Astrocyte (in vitro differentiated cells and primary cell): ENCODE data around the gene KIFBP. TPM values are rescaled to one million over a fixed set of nuclear protein-coding genes. Genes with fewer than 3 reads are reported as not detected.

ENCODE experiments used
- DNase-seq: peaks from one replicate; pipeline ENCODE4 v3.0.0-alpha.2; 2010; ENCODE audit warnings: low read depth
- FAIRE-seq: peaks from 2 replicates; lab custom pipeline; 2011; peaks lifted over from hg19 to GRCh38; lab: Jason Lieb, UNC
- H2AFZ ChIP-seq: 2 replicates; pipeline ENCODE4 v1.6.0; 2012; ENCODE audit warnings: low read depth, low read length, inconsistent platforms
- H3K27ac ChIP-seq: 2 replicates; pipeline ENCODE4 v1.5.1; 2011; ENCODE audit warnings: low read depth, low read length, inconsistent platforms
- H3K27me3 ChIP-seq: 2 replicates; pipeline ENCODE4 v1.6.0; 2011; ENCODE audit warnings: low read length, inconsistent platforms; ENCODE audit not compliant: insufficient read depth
- H3K36me3 ChIP-seq: 2 replicates; pipeline ENCODE4 v1.5.1; 2011; ENCODE audit warnings: low read length, inconsistent platforms; ENCODE audit not compliant: insufficient read depth
- H3K4me1 ChIP-seq: 2 replicates; pipeline ENCODE4 v1.5.1; 2011; ENCODE audit warnings: low read length, inconsistent platforms; ENCODE audit not compliant: insufficient read depth
- H3K4me2 ChIP-seq: 2 replicates; pipeline ENCODE4 v1.6.0; 2012; ENCODE audit warnings: low read length, inconsistent platforms
- H3K4me3 ChIP-seq: 2 replicates; pipeline ENCODE4 v1.5.1; 2011; ENCODE audit warnings: low read depth, mild to moderate bottlenecking, low read length, inconsistent platforms; ENCODE audit not compliant: insufficient read depth
- H3K79me2 ChIP-seq: 2 replicates; pipeline ENCODE4 v1.6.0; 2012; ENCODE audit warnings: mild to moderate bottlenecking, low read length, inconsistent platforms; ENCODE audit not compliant: insufficient read depth
- H3K9ac ChIP-seq: 2 replicates; pipeline ENCODE4 v1.6.0; 2012; ENCODE audit warnings: mild to moderate bottlenecking, low read length, inconsistent platforms
- H3K9me3 ChIP-seq: 2 replicates; pipeline ENCODE4 v1.5.1; 2012; ENCODE audit warnings: low read depth, mild to moderate bottlenecking, low read length, inconsistent platforms; ENCODE audit not compliant: insufficient read depth
- H4K20me1 ChIP-seq: 2 replicates; pipeline ENCODE4 v1.6.0; 2012; ENCODE audit warnings: low read length, inconsistent platforms; ENCODE audit not compliant: insufficient read depth
- H3K27ac Mint-ChIP-seq: one replicate; pipeline ENCODE4 v1.8.0; 2021; ENCODE audit warnings: mild to moderate bottlenecking, mixed read lengths; ENCODE audit not compliant: unreplicated experiment
- H3K27me3 Mint-ChIP-seq: one replicate; pipeline ENCODE4 v1.8.0; 2021; ENCODE audit warnings: low read depth, mixed read lengths; ENCODE audit not compliant: unreplicated experiment
- H3K36me3 Mint-ChIP-seq: one replicate; pipeline ENCODE4 v1.8.0; 2021; ENCODE audit warnings: low read depth, mixed read lengths; ENCODE audit not compliant: unreplicated experiment
- H3K4me1 Mint-ChIP-seq: one replicate; pipeline ENCODE4 v1.8.0; 2021; ENCODE audit warnings: low read depth, mixed read lengths; ENCODE audit not compliant: unreplicated experiment
- H3K4me3 Mint-ChIP-seq: one replicate; pipeline ENCODE4 v1.8.0; 2021; ENCODE audit warnings: mild to moderate bottlenecking, moderate library complexity, mixed read lengths; ENCODE audit not compliant: unreplicated experiment
- H3K9me3 Mint-ChIP-seq: one replicate; pipeline ENCODE4 v1.8.0; 2021; ENCODE audit warnings: mild to moderate bottlenecking, mixed read lengths; ENCODE audit not compliant: unreplicated experiment
- EZH2 ChIP-seq: IDR thresholded peaks from 2 replicates; pipeline ENCODE4 v1.6.1; 2012; ENCODE audit warnings: mild to moderate bottlenecking, low read length, inconsistent platforms; ENCODE audit not compliant: insufficient read depth
- total RNA-seq: library from RNA; stranded (reverse); gene quantifications from 2 replicates; pipeline ENCODE4 v1.2.1, GENCODE V29; 2021
- TF ChIP-seq, protein P1 (sequence below): IDR thresholded peaks from 2 replicates; pipeline ENCODE4 v1.5.1; 2011; ENCODE audit warnings: low read depth, mild to moderate bottlenecking, inconsistent platforms, low read length, moderate library complexity; ENCODE audit not compliant: insufficient read depth

The KIFBP gene
- total RNA-seq, 1 donor from 2014 or later = 39.2 TPM

DNA sequence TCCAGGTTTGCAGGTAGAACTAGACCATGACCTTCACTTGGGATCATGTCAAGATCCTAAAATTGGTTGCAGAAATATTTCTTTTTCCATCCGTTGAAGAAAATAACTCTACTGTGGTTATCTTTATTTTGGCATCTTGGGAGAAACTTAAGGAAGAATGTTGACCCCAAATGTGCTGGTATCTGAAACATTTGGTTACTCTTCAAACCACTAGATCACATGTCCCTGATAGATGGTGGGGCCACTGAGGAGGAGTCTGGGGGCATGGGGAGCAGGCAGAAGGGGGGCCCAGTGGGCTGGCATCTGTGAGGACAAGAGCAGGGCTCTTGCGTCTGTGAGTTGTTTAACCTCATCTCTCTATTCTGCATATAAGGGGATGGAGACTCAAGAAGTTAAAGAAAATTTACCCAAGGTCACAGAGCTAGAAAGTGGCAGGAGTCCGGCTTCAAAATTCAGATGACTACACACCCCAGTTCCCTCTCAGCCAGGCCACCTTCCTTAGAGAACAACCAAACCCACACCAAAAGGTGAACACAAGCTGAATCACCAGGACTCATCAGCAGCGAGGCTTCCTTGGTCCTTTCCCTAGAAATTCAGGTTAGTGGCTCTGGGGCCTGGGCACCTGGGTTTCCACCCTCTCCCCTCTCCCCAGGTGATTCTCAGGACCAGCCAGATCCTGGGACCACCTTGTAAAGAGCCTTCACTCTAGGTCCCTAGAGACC lies 58.7 kb downstream of the KIFBP start:
- no peaks in the 10 kb centered on the region for H3K27me3 ChIP-seq
- H2AFZ ChIP-seq = no peak overlapping the region
- H3K4me1 Mint-ChIP-seq = peaks cover 4% of the 10 kb centered on the region
- H3K36me3 Mint-ChIP-seq = no peaks in the 10 kb centered on the region
- no peak for FAIRE-seq
- no peak overlapping the region for H3K4me3 Mint-ChIP-seq
- no peak for TF ChIP-seq EZH2
- TF ChIP-seq, protein P1, sequence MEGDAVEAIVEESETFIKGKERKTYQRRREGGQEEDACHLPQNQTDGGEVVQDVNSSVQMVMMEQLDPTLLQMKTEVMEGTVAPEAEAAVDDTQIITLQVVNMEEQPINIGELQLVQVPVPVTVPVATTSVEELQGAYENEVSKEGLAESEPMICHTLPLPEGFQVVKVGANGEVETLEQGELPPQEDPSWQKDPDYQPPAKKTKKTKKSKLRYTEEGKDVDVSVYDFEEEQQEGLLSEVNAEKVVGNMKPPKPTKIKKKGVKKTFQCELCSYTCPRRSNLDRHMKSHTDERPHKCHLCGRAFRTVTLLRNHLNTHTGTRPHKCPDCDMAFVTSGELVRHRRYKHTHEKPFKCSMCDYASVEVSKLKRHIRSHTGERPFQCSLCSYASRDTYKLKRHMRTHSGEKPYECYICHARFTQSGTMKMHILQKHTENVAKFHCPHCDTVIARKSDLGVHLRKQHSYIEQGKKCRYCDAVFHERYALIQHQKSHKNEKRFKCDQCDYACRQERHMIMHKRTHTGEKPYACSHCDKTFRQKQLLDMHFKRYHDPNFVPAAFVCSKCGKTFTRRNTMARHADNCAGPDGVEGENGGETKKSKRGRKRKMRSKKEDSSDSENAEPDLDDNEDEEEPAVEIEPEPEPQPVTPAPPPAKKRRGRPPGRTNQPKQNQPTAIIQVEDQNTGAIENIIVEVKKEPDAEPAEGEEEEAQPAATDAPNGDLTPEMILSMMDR = no peak
- H3K9me3 ChIP-seq = no peaks in the 10 kb centered on the region
- no peak overlapping the region for H3K4me3 ChIP-seq
- no peak overlapping the region for H3K4me2 ChIP-seq
- H3K27me3 Mint-ChIP-seq = peaks cover 3% of the 10 kb centered on the region
- DNase-seq = no peak
- peaks cover 1% of the 10 kb centered on the region for H3K9me3 Mint-ChIP-seq
- no peaks in the 10 kb centered on the region for H4K20me1 ChIP-seq
- H3K79me2 ChIP-seq = no peaks in the 10 kb centered on the region
- no peaks in the 10 kb centered on the region for H3K36me3 ChIP-seq
- H3K27ac ChIP-seq = no peak overlapping the region
- H3K27ac Mint-ChIP-seq = no peak overlapping the region
- no peak overlapping the region for H3K9ac ChIP-seq
- no peaks in the 10 kb centered on the region for H3K4me1 ChIP-seq

DNA sequence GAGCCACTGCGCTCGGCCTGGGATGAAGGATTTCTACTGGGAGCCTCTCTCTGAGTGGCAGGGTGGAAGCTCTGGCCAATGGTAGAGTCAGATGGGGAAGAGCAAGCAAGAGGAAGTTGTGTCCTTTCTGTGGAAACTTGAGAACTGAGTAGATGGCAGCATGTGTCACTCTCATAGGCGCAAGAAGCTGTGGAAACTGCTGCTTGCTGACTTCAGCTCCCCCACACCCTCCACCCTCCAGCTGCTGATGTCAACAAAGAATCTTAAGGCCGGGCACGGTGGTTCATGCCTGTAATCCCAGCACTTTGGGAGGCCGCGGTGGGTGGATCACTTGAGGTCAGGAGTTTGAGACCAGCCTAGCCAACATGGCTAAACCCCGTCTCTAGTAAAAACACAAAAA lies 59.5 kb downstream of the KIFBP start:
- Histone ChIP-seq H3K9me3 (no peaks in the 10 kb centered on the region), H2AFZ (no peak overlapping the region), H3K79me2 (no peaks in the 10 kb centered on the region), H3K27me3 (no peaks in the 10 kb centered on the region), H3K9ac (no peak overlapping the region), H3K36me3 (no peaks in the 10 kb centered on the region), H3K4me2 (no peak overlapping the region), H3K4me3 (no peak overlapping the region), H3K4me1 (no peaks in the 10 kb centered on the region), H3K27ac (no peak overlapping the region), H4K20me1 (no peaks in the 10 kb centered on the region)
- no peak for DNase-seq
- Mint-ChIP-seq H3K27ac (no peak overlapping the region), H3K9me3 (peaks cover 1% of the 10 kb centered on the region), H3K4me3 (no peak overlapping the region), H3K27me3 (peaks cover 7% of the 10 kb centered on the region), H3K4me1 (peaks cover 4% of the 10 kb centered on the region), H3K36me3 (no peaks in the 10 kb centered on the region)
- TF ChIP-seq EZH2 = no peak
- TF ChIP-seq, protein P1 = no peak
- no peak for FAIRE-seq

DNA sequence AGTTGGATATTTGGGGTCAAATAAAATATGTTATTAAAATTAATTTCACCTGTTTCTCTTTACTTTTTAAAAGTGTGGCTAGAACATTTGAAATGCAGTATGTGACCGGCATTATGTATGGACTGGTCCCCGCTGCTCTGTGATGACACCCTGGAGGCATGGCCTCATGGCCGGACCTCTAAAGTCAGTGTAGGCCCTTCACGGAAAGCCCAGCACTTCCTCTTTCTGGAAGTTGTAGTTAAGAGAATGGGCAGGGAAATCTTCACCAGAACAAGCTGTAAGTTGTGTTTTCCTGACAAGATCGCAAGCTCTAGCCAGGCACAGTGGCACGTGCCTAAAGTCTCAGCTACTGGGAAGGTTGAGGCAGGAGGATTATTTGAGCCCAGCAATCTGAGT lies 61.0 kb downstream of the KIFBP start:
- no peaks in the 10 kb centered on the region for H4K20me1 ChIP-seq
- FAIRE-seq (no peak), DNase-seq (no peak)
- peaks cover 7% of the 10 kb centered on the region for H3K27me3 Mint-ChIP-seq
- no peak overlapping the region for H3K4me3 Mint-ChIP-seq
- peaks cover 1% of the 10 kb centered on the region for H3K9me3 Mint-ChIP-seq
- H3K27ac ChIP-seq = no peak overlapping the region
- H2AFZ ChIP-seq = no peak overlapping the region
- H3K4me3 ChIP-seq = no peak overlapping the region
- H3K79me2 ChIP-seq = no peaks in the 10 kb centered on the region
- H3K4me1 ChIP-seq = no peaks in the 10 kb centered on the region
- no peaks in the 10 kb centered on the region for H3K36me3 Mint-ChIP-seq
- H3K4me2 ChIP-seq = no peak overlapping the region
- no peaks in the 10 kb centered on the region for H3K27me3 ChIP-seq
- no peak overlapping the region for H3K27ac Mint-ChIP-seq
- H3K9me3 ChIP-seq = no peaks in the 10 kb centered on the region
- H3K36me3 ChIP-seq = no peaks in the 10 kb centered on the region
- TF ChIP-seq, protein P1 = no peak
- TF ChIP-seq EZH2 = no peak
- peaks cover 4% of the 10 kb centered on the region for H3K4me1 Mint-ChIP-seq
- no peak overlapping the region for H3K9ac ChIP-seq
